HepG2 (cell line): Measurements from ENCODE around the gene ZBTB7A. TPM values are rescaled to one million over a fixed set of nuclear protein-coding genes. Genes with fewer than 3 reads are reported as not detected.

Experiments used
- AGO2 ChIP-seq: fragments of 200-400 bp; formaldehyde crosslinking; optimal IDR thresholded peaks from 2 replicates; pipeline ENCODE3; 2017; ENCODE audit warnings: mild to moderate bottlenecking, low read depth, low read length, moderate library complexity
- ARNT2 ChIP-seq: sonication (generic); formaldehyde crosslinking; IDR thresholded peaks from 2 replicates; pipeline ENCODE4 v1.8.0; 2022; ENCODE audit warnings: mild to moderate bottlenecking, low read depth, missing genetic modification reagents, moderate library complexity
- BCL3 ChIP-seq: sonication (generic); formaldehyde crosslinking; IDR thresholded peaks from 2 replicates; pipeline ENCODE4 v1.5.1; 2020; ENCODE audit warnings: mild to moderate bottlenecking, missing genetic modification reagents, moderate library complexity
- DMAP1 ChIP-seq: IDR thresholded peaks from 2 replicates; pipeline ENCODE4 v1.6.1; 2016
- GATAD2A ChIP-seq: IDR thresholded peaks from 2 replicates; pipeline ENCODE4 v1.6.1; 2016
- MIER2 ChIP-seq: IDR thresholded peaks from 2 replicates; pipeline ENCODE4 v1.6.1; 2016; ENCODE audit warnings: missing biosample characterization, missing genetic modification reagents
- NFKBIZ ChIP-seq: IDR thresholded peaks from 2 replicates; pipeline ENCODE4 v1.6.1; 2018; ENCODE audit warnings: missing genetic modification reagents, missing compliant biosample characterization
- PAF1 ChIP-seq: IDR thresholded peaks from 2 replicates; pipeline ENCODE4 v1.6.1; 2016; ENCODE audit warnings: missing genetic modification reagents, missing compliant biosample characterization
- PRPF4 ChIP-seq: fragments of 200-400 bp; formaldehyde crosslinking; IDR thresholded peaks from 2 replicates; pipeline ENCODE4 v1.6.1; 2016; ENCODE audit warnings: low read length, low read depth; ENCODE audit not compliant: poor library complexity, severe bottlenecking
- RBFOX2 ChIP-seq: fragments of 200-400 bp; formaldehyde crosslinking; IDR thresholded peaks from 2 replicates; pipeline ENCODE4 v1.6.1; 2017; ENCODE audit warnings: low read depth, mild to moderate bottlenecking, low read length
- SAP130 ChIP-seq: IDR thresholded peaks from 2 replicates; pipeline ENCODE4 v1.6.1; 2016; ENCODE audit warnings: low read depth
- SMYD3 ChIP-seq: sonication (generic); formaldehyde crosslinking; IDR thresholded peaks from 2 replicates; pipeline ENCODE4 v1.8.1; 2023; ENCODE audit warnings: mild to moderate bottlenecking, missing genetic modification reagents
- SNAPC2 ChIP-seq: sonication (generic); formaldehyde crosslinking; IDR thresholded peaks from 2 replicates; pipeline ENCODE4 v1.8.1; 2022; ENCODE audit warnings: mild to moderate bottlenecking, missing genetic modification reagents
- SRSF1 ChIP-seq: fragments of 200-400 bp; formaldehyde crosslinking; optimal IDR thresholded peaks from 2 replicates; pipeline ENCODE3; 2017; ENCODE audit warnings: mild to moderate bottlenecking, low read depth, low read length, moderate library complexity
- THAP11 ChIP-seq: IDR thresholded peaks from 2 replicates; pipeline ENCODE4 v1.6.1; 2016; ENCODE audit warnings: missing biosample characterization, missing genetic modification reagents
- YY1 ChIP-seq: IDR thresholded peaks from 2 replicates; pipeline ENCODE4 v1.6.1; 2011; ENCODE audit warnings: low read length, low read depth, moderate library complexity, mild to moderate bottlenecking; ENCODE audit not compliant: insufficient read depth, insufficient replicate concordance
- ZBTB2 ChIP-seq: sonication (generic); formaldehyde crosslinking; IDR thresholded peaks from 2 replicates; pipeline ENCODE4 v1.8.0; 2022; ENCODE audit warnings: low read depth, missing genetic modification reagents
- ZBTB34 ChIP-seq: sonication (generic); formaldehyde crosslinking; IDR thresholded peaks from 2 replicates; pipeline ENCODE4 v1.8.0; 2022; ENCODE audit warnings: mild to moderate bottlenecking, missing genetic modification reagents
- ZFP36 ChIP-seq: fragments of 150-350 bp; IDR thresholded peaks from 2 replicates; pipeline ENCODE4 v1.6.1; 2018; ENCODE audit warnings: borderline replicate concordance, low read length, low read depth; ENCODE audit not compliant: partially characterized antibody
- ZNF678 ChIP-seq: sonication (generic); formaldehyde crosslinking; IDR thresholded peaks from 2 replicates; pipeline ENCODE4 v1.4.0; 2020; ENCODE audit warnings: mild to moderate bottlenecking, missing genetic modification reagents
- ZNF704 ChIP-seq: sonication (generic); formaldehyde crosslinking; IDR thresholded peaks from 2 replicates; pipeline ENCODE4 v1.8.1; 2023; ENCODE audit warnings: mild to moderate bottlenecking, inconsistent platforms, moderate library complexity, missing genetic modification reagents, borderline replicate concordance
- ZNF713 ChIP-seq: sonication (generic); formaldehyde crosslinking; IDR thresholded peaks from 2 replicates; pipeline ENCODE4 v1.4.0; 2020; ENCODE audit warnings: mild to moderate bottlenecking, missing genetic modification reagents
- polyA plus RNA-seq, 8 experiments: library from polyadenylated mRNA; depleted of rRNA in 3 of 8; stranded (reverse) in 7 of 8; unstranded in 1 of 8; fragments of >200 nt; fragmentation: Illumina TruSeq in 4 of 8; extraction: Trizol in 4 of 8; gene quantifications; 2 replicates each; pipeline versions ENCODE4 v1.2.1 to v1.2.3, GENCODE V29; 2011 to 2016; ENCODE audit warnings: low read depth in 4 of 8, missing spikeins in 1 of 8, mixed read lengths in 1 of 8; ENCODE audit not compliant: insufficient read depth in 1 of 8
- total RNA-seq, 5 experiments: library from RNA; depleted of rRNA; stranded (reverse); fragments of >200 nt; fragmentation: Illumina TruSeq; extraction: Trizol; gene quantifications; 2 replicates each; pipeline ENCODE4 v1.2.3, GENCODE V29; 2016; ENCODE audit warnings: low read depth in 1 of 5

The ZBTB7A gene
- total and polyA plus RNA-seq, 2 of the 13 experiments (the other 11 are each of a cell fraction or from before 2014, with no cell fraction given) = 3.6 to 4.0 TPM

- TF ChIP-seq PAF1 (CRISPR knock-in tag) = no peak
- TF ChIP-seq BCL3 (CRISPR knock-in tag) = no peak
- TF ChIP-seq SRSF1 = peak; percentile 90
- no peak for TF ChIP-seq ZFP36
- TF ChIP-seq ZBTB2 = peak; percentile 16; the same call in 1 of the 2 replicates
- TF ChIP-seq ZNF678 (CRISPR knock-in tag) = no peak
- TF ChIP-seq ZNF713 (CRISPR knock-in tag) = no peak
- peak; percentile 24; the same call in 1 of the 2 replicates for TF ChIP-seq THAP11 (CRISPR knock-in tag)
- no peak for TF ChIP-seq PRPF4
- TF ChIP-seq ZNF704 (CRISPR knock-in tag) = no peak
- TF ChIP-seq AGO2 = peak; percentile 19
- TF ChIP-seq MIER2 (CRISPR knock-in tag) = no peak
- TF ChIP-seq GATAD2A (CRISPR knock-in tag) = no peak
- TF ChIP-seq NFKBIZ (CRISPR knock-in tag) = no peak
- TF ChIP-seq SMYD3 (CRISPR knock-in tag) = no peak
- TF ChIP-seq ZBTB34 (CRISPR knock-in tag) = no peak
- TF ChIP-seq SAP130 (CRISPR knock-in tag) = peak; percentile 5; the same call in 1 of the 2 replicates
- 0 out of 2 replicates have a peak, but pooled peaks have one; percentile 43 for TF ChIP-seq ARNT2 (CRISPR knock-in tag)
- TF ChIP-seq SNAPC2 (CRISPR knock-in tag) = 0 out of 2 replicates have a peak, but pooled peaks have one; percentile 32
- TF ChIP-seq YY1 = peak; percentile 2
- no peak for TF ChIP-seq DMAP1 (CRISPR knock-in tag)
- peak; percentile 50; the same call in 1 of the 2 replicates for TF ChIP-seq RBFOX2
Measured at GRCh38 chr19:4066682-4067395, at the start of gene ZBTB7A (continued).
